GF-D8 (cell line): ENCODE data around the gene ETV7.

Experiments used
- DNase-seq: peaks from one replicate; lab custom pipeline; 2025; lab: John Stamatoyannopoulos, UW

ETV7 gene

GRCh38 chr6:36383606-36384005 is 3.9 kb downstream of the ETV7 start:
- DNase-seq = no peak

- DNase-seq = no peak
These were observed 4.5 kb downstream of the ETV7 start for GRCh38 chr6:36382976-36383375.

GRCh38 chr6:36381502-36382389 is 5.7 kb downstream of the ETV7 start:
- no peak for DNase-seq

- no peak for DNase-seq
These were observed 7.3 kb downstream of the ETV7 start for GRCh38 chr6:36380166-36380565.

- no peak for DNase-seq
These were observed 8.5 kb downstream of the ETV7 start for GRCh38 chr6:36378936-36379335.

- no peak for DNase-seq
These were observed 9.1 kb downstream of the ETV7 start for GRCh38 chr6:36378243-36378920.

GRCh38 chr6:36377594-36377993 is 9.9 kb downstream of the ETV7 start:
- DNase-seq = no peak

- no peak for DNase-seq
These were observed 10.7 kb downstream of the ETV7 start for GRCh38 chr6:36376742-36377141.

- DNase-seq = no peak
These were observed 11.3 kb downstream of the ETV7 start for GRCh38 chr6:36376183-36376582.

- DNase-seq = no peak
These were observed 11.8 kb downstream of the ETV7 start for GRCh38 chr6:36375644-36376155.

- DNase-seq = no peak
These were observed 12.5 kb downstream of the ETV7 start for GRCh38 chr6:36374972-36375371.

- DNase-seq = no peak
These were observed 13.3 kb downstream of the ETV7 start for GRCh38 chr6:36374194-36374593.

GRCh38 chr6:36373368-36374019 is 14.0 kb downstream of the ETV7 start:
- no peak for DNase-seq

- DNase-seq = no peak
These were observed 15.4 kb downstream of the ETV7 start for GRCh38 chr6:36372088-36372487.

- DNase-seq = no peak
These were observed 16.3 kb downstream of the ETV7 start for GRCh38 chr6:36371211-36371610.

GRCh38 chr6:36370638-36371037 is 16.8 kb downstream of the ETV7 start:
- DNase-seq = no peak

- DNase-seq = peak; percentile 86
These were observed 18.3 kb downstream of the ETV7 start for GRCh38 chr6:36368921-36369865.

GRCh38 chr6:36368421-36368820 is 19.0 kb downstream of the ETV7 start:
- no peak for DNase-seq

- DNase-seq = no peak
These were observed 19.7 kb downstream of the ETV7 start for GRCh38 chr6:36367743-36368142.

- no peak for DNase-seq
These were observed 22.6 kb downstream of the ETV7 start for GRCh38 chr6:36364669-36365479.
